HEK293 (cell line): ENCODE data around the gene KCNJ15.

ENCODE experiments used
- CTCF ChIA-PET: fragments of 350-600 bp; formaldehyde crosslinking; extraction: SDS; loops from one replicate; lab custom pipeline; 2021; ENCODE audit warnings: antibody characterized with exemption; lab: Yijun Ruan, JAX
- POLR2A ChIA-PET: fragments of 300-600 bp; formaldehyde crosslinking; extraction: SDS; loops from one replicate; lab custom pipeline; 2020; ENCODE audit warnings: antibody characterized with exemption, inconsistent platforms; lab: Yijun Ruan, JAX
- H3K27ac ChIP-seq: fragments of 200-500 bp; sonication (Bioruptor generic); 2 replicates; pipeline ENCODE4 v1.5.1; 2014; ENCODE audit warnings: low read depth, low read length, control low read depth, inconsistent platforms; ENCODE audit errors: extremely low read depth
- H3K36me3 ChIP-seq, 2 experiments: fragments of 200-500 bp in 1 of 2; sonication (Bioruptor generic) in 1 of 2; 1 replicate in 1 of 2; 2 replicates in 1 of 2; pipeline ENCODE4 v1.5.1; 2014 to 2017; ENCODE audit warnings: inconsistent platforms in 2 of 2, low read length in 2 of 2; ENCODE audit not compliant: control insufficient read depth in 2 of 2, insufficient read depth in 1 of 2
- H3K4me1 ChIP-seq: fragments of 200-500 bp; sonication (Bioruptor generic); 2 replicates; pipeline ENCODE4 v1.5.1; 2014; ENCODE audit warnings: mild to moderate bottlenecking, low read length, inconsistent platforms; ENCODE audit not compliant: control insufficient read depth, insufficient read depth
- H3K4me3 ChIP-seq: 2 replicates; pipeline ENCODE4 v1.5.1; 2011; ENCODE audit warnings: low read depth, mild to moderate bottlenecking, control low read depth, low read length, moderate library complexity
- H3K9me3 ChIP-seq: fragments of 200-500 bp; sonication (Bioruptor generic); 2 replicates; pipeline ENCODE4 v1.5.1; 2014; ENCODE audit warnings: low read depth, low read length, inconsistent platforms; ENCODE audit not compliant: control insufficient read depth, insufficient read depth
- GLIS2 ChIP-seq: fragments of 450-650 bp; formaldehyde crosslinking; IDR thresholded peaks from 2 replicates; pipeline ENCODE4 v1.5.1; 2016; ENCODE audit warnings: missing biosample characterization, missing genetic modification characterization
- OSR2 ChIP-seq: fragments of 450-650 bp; formaldehyde crosslinking; IDR thresholded peaks from 2 replicates; pipeline ENCODE4 v1.5.1; 2016; ENCODE audit warnings: missing biosample characterization, missing genetic modification characterization
- SALL2 ChIP-seq: fragments of 450-650 bp; formaldehyde crosslinking; IDR thresholded peaks from 2 replicates; pipeline ENCODE4 v1.5.0; 2017; ENCODE audit warnings: missing biosample characterization, mild to moderate bottlenecking, missing genetic modification characterization, borderline replicate concordance
- SP7 ChIP-seq: fragments of 450-650 bp; formaldehyde crosslinking; IDR thresholded peaks from 2 replicates; pipeline ENCODE4 v1.5.1; 2016; ENCODE audit warnings: missing biosample characterization, missing genetic modification characterization
- ZBTB49 ChIP-seq: fragments of 450-650 bp; formaldehyde crosslinking; IDR thresholded peaks from 2 replicates; pipeline ENCODE4 v1.5.1; 2016; ENCODE audit warnings: missing biosample characterization, missing genetic modification characterization, low read depth
- ZFP41 ChIP-seq: fragments of 450-650 bp; formaldehyde crosslinking; IDR thresholded peaks from 2 replicates; pipeline ENCODE4 v1.5.1; 2016; ENCODE audit warnings: missing biosample characterization, missing genetic modification characterization, borderline replicate concordance
- ZNF169 ChIP-seq: fragments of 450-650 bp; formaldehyde crosslinking; IDR thresholded peaks from 2 replicates; pipeline ENCODE4 v1.5.1; 2016; ENCODE audit warnings: missing biosample characterization, missing genetic modification characterization
- ZNF184 ChIP-seq: fragments of 450-650 bp; IDR thresholded peaks from 2 replicates; pipeline ENCODE4 v1.5.1; 2018; ENCODE audit warnings: missing biosample characterization, mild to moderate bottlenecking, missing genetic modification characterization
- ZNF521 ChIP-seq: fragments of 450-650 bp; formaldehyde crosslinking; IDR thresholded peaks from 2 replicates; pipeline ENCODE4 v1.5.1; 2017; ENCODE audit warnings: missing biosample characterization, mild to moderate bottlenecking, missing genetic modification characterization
- ZNF544 ChIP-seq: fragments of 450-650 bp; formaldehyde crosslinking; IDR thresholded peaks from 2 replicates; pipeline ENCODE4 v1.5.0; 2017; ENCODE audit warnings: missing biosample characterization, missing genetic modification characterization
- ZNF561 ChIP-seq: fragments of 450-650 bp; IDR thresholded peaks from 2 replicates; pipeline ENCODE4 v1.5.1; 2018; ENCODE audit warnings: missing biosample characterization, missing genetic modification characterization, borderline replicate concordance
- ZNF629 ChIP-seq: fragments of 450-650 bp; formaldehyde crosslinking; IDR thresholded peaks from 2 replicates; pipeline ENCODE4 v1.5.1; 2017; ENCODE audit warnings: missing biosample characterization, missing genetic modification characterization
- ZNF645 ChIP-seq: fragments of 450-650 bp; formaldehyde crosslinking; IDR thresholded peaks from 2 replicates; pipeline ENCODE4; 2016; ENCODE audit warnings: missing biosample characterization, missing genetic modification characterization
- TF ChIP-seq, protein P1 (sequence below): fragments of 450-650 bp; formaldehyde crosslinking; IDR thresholded peaks from 2 replicates; pipeline ENCODE4 v1.5.1; 2016; ENCODE audit warnings: missing biosample characterization, missing genetic modification characterization, borderline replicate concordance

Gene KCNJ15

DNA sequence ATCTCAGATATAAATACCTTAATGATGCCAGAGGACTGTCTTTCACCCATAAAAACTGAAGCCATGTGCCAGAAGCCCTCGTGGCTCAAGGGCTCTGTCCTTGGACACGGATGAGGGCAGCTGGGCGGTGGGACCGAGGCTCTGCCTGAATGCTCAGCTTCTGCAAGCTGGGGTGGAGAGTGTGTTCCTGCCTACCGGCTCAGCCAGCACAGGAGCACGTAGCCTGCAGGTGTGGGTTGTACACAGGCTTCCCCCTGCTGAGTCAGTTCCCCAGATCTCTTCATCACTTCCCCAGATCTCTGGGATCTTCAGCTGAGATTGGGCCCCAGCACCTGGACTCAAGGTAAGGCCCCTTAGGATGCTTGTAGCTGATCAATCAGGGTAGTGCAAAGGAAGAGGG lies 15.4 kb downstream of the KCNJ15 start (continued):
- TF ChIP-seq ZNF561 (tag by site-specific recombination) (no peak), ZNF645 (tag by site-specific recombination) (no peak), ZNF169 (tag by site-specific recombination) (no peak), GLIS2 (tag by site-specific recombination) (no peak)

GRCh38 chr21:38273745-38274542 lies 17.2 kb downstream of the KCNJ15 start:
- Histone ChIP-seq H3K27ac (no peak overlapping the region), H3K4me1 (no peaks in the 10 kb centered on the region; the same call in 1 of the 2 replicates), H3K36me3 (no peaks in the 10 kb centered on the region), H3K4me3 (no peak overlapping the region), H3K9me3 (no peaks in the 10 kb centered on the region)
- ChIA-PET CTCF (interaction anchor here (0.5 to 1.2 kb wide), 4 partner anchors 54 to 509 kb away, joined by 3 read pairs; no protein-coding TSS in a partner anchor), POLR2A (no interaction called here)
- TF ChIP-seq SP7 (tag by site-specific recombination) (peak; percentile 99), ZBTB49 (no peak)

DNA sequence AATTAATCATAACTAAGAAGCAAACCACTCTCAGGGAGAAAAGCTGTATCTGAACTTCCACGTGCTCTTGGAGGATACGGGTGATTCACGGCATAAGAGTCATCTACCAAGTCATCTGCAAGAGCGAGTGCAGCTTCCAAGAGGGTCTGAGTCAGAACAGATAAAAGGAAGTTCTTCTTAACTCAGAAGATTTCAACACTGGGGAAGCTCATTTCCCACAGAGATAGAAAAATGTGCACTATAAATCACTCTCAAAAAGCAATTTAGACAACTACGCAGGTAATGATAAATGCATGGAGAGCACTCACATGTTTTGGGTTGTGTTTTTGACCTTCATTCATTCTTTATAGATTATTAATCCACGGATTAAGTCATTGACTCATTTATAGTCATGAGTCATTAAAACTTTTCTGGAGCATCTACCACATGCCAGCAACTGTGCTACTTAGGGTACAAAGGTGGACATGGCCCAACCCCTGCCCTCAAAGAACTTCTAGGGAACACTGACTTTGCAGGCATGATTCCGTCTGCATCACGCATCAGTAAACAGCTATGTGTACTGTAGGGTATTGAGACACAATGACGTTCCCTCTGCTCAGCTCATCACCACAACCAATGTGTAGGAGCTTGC lies 20.8 kb downstream of the KCNJ15 start:
- ChIA-PET CTCF (interaction anchor here (0.6 to 0.8 kb wide), 3 partner anchors 15 to 811 kb away, joined by 3 to 5 read pairs (median 3); no protein-coding TSS in a partner anchor), POLR2A (no interaction called here)
- H3K4me1 ChIP-seq: no peaks in the 10 kb centered on the region
- H3K4me3 ChIP-seq: no peak overlapping the region
- TF ChIP-seq OSR2 (tag by site-specific recombination) (0 out of 2 replicates have a peak, but pooled peaks have one; percentile 49), ZNF521 (tag by site-specific recombination) (no peak), ZFP41 (tag by site-specific recombination) (no peak), SP7 (tag by site-specific recombination) (peak; percentile 84), SALL2 (no peak), ZNF184 (tag by site-specific recombination) (0 out of 2 replicates have a peak, but pooled peaks have one; percentile 29), ZNF629 (peak; percentile 33; the same call in 1 of the 2 replicates), ZNF544 (tag by site-specific recombination) (no peak)
- TF ChIP-seq, protein P1, sequence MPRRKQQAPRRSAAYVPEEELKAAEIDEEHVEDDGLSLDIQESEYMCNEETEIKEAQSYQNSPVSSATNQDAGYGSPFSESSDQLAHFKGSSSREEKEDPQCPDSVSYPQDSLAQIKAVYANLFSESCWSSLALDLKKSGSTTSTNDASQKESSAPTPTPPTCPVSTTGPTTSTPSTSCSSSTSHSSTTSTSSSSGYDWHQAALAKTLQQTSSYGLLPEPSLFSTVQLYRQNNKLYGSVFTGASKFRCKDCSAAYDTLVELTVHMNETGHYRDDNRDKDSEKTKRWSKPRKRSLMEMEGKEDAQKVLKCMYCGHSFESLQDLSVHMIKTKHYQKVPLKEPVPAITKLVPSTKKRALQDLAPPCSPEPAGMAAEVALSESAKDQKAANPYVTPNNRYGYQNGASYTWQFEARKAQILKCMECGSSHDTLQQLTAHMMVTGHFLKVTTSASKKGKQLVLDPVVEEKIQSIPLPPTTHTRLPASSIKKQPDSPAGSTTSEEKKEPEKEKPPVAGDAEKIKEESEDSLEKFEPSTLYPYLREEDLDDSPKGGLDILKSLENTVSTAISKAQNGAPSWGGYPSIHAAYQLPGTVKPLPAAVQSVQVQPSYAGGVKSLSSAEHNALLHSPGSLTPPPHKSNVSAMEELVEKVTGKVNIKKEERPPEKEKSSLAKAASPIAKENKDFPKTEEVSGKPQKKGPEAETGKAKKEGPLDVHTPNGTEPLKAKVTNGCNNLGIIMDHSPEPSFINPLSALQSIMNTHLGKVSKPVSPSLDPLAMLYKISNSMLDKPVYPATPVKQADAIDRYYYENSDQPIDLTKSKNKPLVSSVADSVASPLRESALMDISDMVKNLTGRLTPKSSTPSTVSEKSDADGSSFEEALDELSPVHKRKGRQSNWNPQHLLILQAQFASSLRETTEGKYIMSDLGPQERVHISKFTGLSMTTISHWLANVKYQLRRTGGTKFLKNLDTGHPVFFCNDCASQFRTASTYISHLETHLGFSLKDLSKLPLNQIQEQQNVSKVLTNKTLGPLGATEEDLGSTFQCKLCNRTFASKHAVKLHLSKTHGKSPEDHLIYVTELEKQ (tag by site-specific recombination): peak; percentile 8; the same call in 1 of the 2 replicates
- H3K9me3 ChIP-seq: no peaks in the 10 kb centered on the region
- H3K27ac ChIP-seq: no peak overlapping the region
- no peaks in the 10 kb centered on the region for H3K36me3 ChIP-seq
